ENCODE measurements around the gene CGGBP1. TPM values are rescaled to one million over a fixed set of nuclear protein-coding genes. Genes with fewer than 3 reads are reported as not detected.

Gene CGGBP1
- polyA plus RNA-seq, 3 donors = 61.0 to 82.4 (median 68.7) TPM

DNA sequence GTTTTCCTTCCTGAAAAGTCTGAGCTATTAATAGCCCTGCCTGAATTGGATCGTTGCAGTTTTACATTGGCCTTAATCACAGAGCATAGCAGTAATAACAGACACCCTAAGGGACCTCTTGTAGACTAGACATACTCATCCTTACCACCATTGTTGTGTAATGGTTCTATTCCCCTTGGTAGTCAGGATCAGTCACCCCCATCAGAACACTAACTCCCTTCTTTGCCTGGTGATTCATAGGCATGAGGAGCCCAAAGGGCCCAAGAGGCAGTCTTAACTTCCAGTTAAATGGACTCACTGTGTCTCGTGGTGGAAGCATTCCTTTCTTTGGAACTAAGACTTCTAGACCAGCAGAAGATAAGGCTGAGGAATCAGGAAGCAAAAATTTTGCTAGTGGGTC is 20.2 kb downstream of the CGGBP1 start:
- H3K36me3 Mint-ChIP-seq = no peaks in the 10 kb centered on the region
- intact Hi-C loops (cut with micrococcal nuclease) = no loop called here
- no peak overlapping the region for H2AFZ ChIP-seq (ENCODE audit: insufficient read depth, low read depth, low read length, poor library complexity, severe bottlenecking)
- no peaks in the 10 kb centered on the region for H3K36me3 ChIP-seq (replicated peaks in 1 of 2; ENCODE audit: control insufficient read depth in 1 of 2, insufficient read depth in 2 of 2, low read length in 2 of 2)
- H3K9me3 ChIP-seq (replicated peaks in 1 of 2; ENCODE audit: control insufficient read depth in 1 of 2, insufficient read depth in 1 of 2, low read length in 2 of 2) = peaks cover 0 to 2% of the 10 kb centered on the region in 2 donors
- no peak overlapping the region for H3K9ac ChIP-seq (ENCODE audit: insufficient read depth, low read length, poor library complexity, severe bottlenecking)
- no peak overlapping the region for H3K4me3 Mint-ChIP-seq
- H3K27me3 ChIP-seq (ENCODE audit: control insufficient read depth in 2 of 2, insufficient read depth in 2 of 2, low read length in 2 of 2) = no peaks in the 10 kb centered on the region
- peak in 1 of 3 donors; percentile 37 for DNase-seq
- H3K27ac ChIP-seq (ENCODE audit: low read depth in 1 of 2, low read length in 2 of 2) = no peak overlapping the region
- H3K79me2 ChIP-seq (ENCODE audit: insufficient read depth, low read length) = no peaks in the 10 kb centered on the region
- TF ChIP-seq, protein P1, sequence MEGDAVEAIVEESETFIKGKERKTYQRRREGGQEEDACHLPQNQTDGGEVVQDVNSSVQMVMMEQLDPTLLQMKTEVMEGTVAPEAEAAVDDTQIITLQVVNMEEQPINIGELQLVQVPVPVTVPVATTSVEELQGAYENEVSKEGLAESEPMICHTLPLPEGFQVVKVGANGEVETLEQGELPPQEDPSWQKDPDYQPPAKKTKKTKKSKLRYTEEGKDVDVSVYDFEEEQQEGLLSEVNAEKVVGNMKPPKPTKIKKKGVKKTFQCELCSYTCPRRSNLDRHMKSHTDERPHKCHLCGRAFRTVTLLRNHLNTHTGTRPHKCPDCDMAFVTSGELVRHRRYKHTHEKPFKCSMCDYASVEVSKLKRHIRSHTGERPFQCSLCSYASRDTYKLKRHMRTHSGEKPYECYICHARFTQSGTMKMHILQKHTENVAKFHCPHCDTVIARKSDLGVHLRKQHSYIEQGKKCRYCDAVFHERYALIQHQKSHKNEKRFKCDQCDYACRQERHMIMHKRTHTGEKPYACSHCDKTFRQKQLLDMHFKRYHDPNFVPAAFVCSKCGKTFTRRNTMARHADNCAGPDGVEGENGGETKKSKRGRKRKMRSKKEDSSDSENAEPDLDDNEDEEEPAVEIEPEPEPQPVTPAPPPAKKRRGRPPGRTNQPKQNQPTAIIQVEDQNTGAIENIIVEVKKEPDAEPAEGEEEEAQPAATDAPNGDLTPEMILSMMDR (IDR thresholded peaks at IDR 0.05) = no peak
- H3K9me3 Mint-ChIP-seq = peaks cover 0 to 5% (median 3%) of the 10 kb centered on the region in 7 donors
- H3K4me1 Mint-ChIP-seq = peaks cover 12% of the 10 kb centered on the region
- 92% methylated on average over 1 of the region's 2 CpGs for WGBS (ENCODE audit: insufficient coverage)
- H3K4me2 ChIP-seq (replicated peaks; ENCODE audit: extremely low read depth, low read length, poor library complexity, severe bottlenecking) = no peak overlapping the region
- H3K4me3 ChIP-seq (replicated peaks in 1 of 3; ENCODE audit: low read depth in 2 of 3, low read length in 3 of 3) = no peak overlapping the region
- H3K27ac Mint-ChIP-seq = no peak overlapping the region
- no peaks in the 10 kb centered on the region for H4K20me1 ChIP-seq (ENCODE audit: insufficient read depth, low read length)
- H3K4me1 ChIP-seq (ENCODE audit: control insufficient read depth in 1 of 2, insufficient read depth in 2 of 2, low read length in 2 of 2) = no peaks in the 10 kb centered on the region
- no peaks in the 10 kb centered on the region for H3K27me3 Mint-ChIP-seq (ENCODE audit: low read depth in 3 of 3)

DNA sequence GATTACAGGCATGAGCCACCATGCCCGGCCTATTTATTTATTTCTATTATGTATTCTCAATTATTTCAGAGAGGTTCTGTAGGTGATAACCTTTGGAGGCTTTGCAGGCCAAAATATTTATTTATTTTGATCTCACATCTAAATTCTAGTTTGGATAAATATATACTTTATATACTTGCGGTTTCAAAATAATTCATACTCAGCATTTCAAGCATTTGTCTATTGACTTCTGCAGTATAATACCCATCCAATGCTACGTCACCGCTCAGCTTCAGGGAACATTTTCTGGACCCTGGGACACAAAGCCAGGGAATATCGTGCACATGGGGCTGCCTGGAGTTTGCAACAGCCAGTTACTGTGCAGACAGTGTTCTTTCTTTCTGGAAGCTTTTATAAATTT is 22.6 kb downstream of the CGGBP1 start:
- no peaks in the 10 kb centered on the region for H3K36me3 Mint-ChIP-seq
- peaks cover 0 to 5% (median 3%) of the 10 kb centered on the region in 7 donors for H3K9me3 Mint-ChIP-seq
- intact Hi-C loops (cut with micrococcal nuclease) = no loop called here
- H2AFZ ChIP-seq (ENCODE audit: insufficient read depth, low read depth, low read length, poor library complexity, severe bottlenecking) = no peak overlapping the region
- H3K4me1 Mint-ChIP-seq = peaks cover 26% of the 10 kb centered on the region
- 67% methylated on average over 3 of the region's 5 CpGs for WGBS (ENCODE audit: insufficient coverage)
- no peak overlapping the region for H3K27ac Mint-ChIP-seq
- DNase-seq = no peak
- H3K27me3 Mint-ChIP-seq (ENCODE audit: low read depth in 3 of 3) = no peaks in the 10 kb centered on the region
- H3K4me1 ChIP-seq (ENCODE audit: control insufficient read depth in 1 of 2, insufficient read depth in 2 of 2, low read length in 2 of 2) = peaks cover 5 to 16% of the 10 kb centered on the region in 2 donors
- no peak overlapping the region for H3K9ac ChIP-seq (ENCODE audit: insufficient read depth, low read length, poor library complexity, severe bottlenecking)
- no peaks in the 10 kb centered on the region for H3K79me2 ChIP-seq (ENCODE audit: insufficient read depth, low read length)
- no peak overlapping the region for H3K4me3 ChIP-seq (replicated peaks in 1 of 3; ENCODE audit: low read depth in 2 of 3, low read length in 3 of 3)
- no peaks in the 10 kb centered on the region for H3K36me3 ChIP-seq (replicated peaks in 1 of 2; ENCODE audit: control insufficient read depth in 1 of 2, insufficient read depth in 2 of 2, low read length in 2 of 2)
- TF ChIP-seq, protein P1 (IDR thresholded peaks at IDR 0.05) = no peak
- no peaks in the 10 kb centered on the region for H4K20me1 ChIP-seq (ENCODE audit: insufficient read depth, low read length)
- H3K27ac ChIP-seq (ENCODE audit: low read depth in 1 of 2, low read length in 2 of 2) = no peak overlapping the region
- H3K27me3 ChIP-seq (ENCODE audit: control insufficient read depth in 2 of 2, insufficient read depth in 2 of 2, low read length in 2 of 2) = no peaks in the 10 kb centered on the region
- H3K4me3 Mint-ChIP-seq = no peak overlapping the region
- no peak overlapping the region for H3K4me2 ChIP-seq (replicated peaks; ENCODE audit: extremely low read depth, low read length, poor library complexity, severe bottlenecking)
- H3K9me3 ChIP-seq (replicated peaks in 1 of 2; ENCODE audit: control insufficient read depth in 1 of 2, insufficient read depth in 1 of 2, low read length in 2 of 2) = peaks cover 0 to 2% of the 10 kb centered on the region in 2 donors

Measured in CD14-positive monocyte (primary cell).